GM19452 (cell line): ENCODE results near the gene SPEG.

Source experiments
- ATAC-seq: cut with Tn5 transposase; IDR thresholded peaks from one replicate; pipeline ENCODE4 v1.9.1; 2021; ENCODE audit not compliant: unreplicated experiment

SPEG gene

DNA sequence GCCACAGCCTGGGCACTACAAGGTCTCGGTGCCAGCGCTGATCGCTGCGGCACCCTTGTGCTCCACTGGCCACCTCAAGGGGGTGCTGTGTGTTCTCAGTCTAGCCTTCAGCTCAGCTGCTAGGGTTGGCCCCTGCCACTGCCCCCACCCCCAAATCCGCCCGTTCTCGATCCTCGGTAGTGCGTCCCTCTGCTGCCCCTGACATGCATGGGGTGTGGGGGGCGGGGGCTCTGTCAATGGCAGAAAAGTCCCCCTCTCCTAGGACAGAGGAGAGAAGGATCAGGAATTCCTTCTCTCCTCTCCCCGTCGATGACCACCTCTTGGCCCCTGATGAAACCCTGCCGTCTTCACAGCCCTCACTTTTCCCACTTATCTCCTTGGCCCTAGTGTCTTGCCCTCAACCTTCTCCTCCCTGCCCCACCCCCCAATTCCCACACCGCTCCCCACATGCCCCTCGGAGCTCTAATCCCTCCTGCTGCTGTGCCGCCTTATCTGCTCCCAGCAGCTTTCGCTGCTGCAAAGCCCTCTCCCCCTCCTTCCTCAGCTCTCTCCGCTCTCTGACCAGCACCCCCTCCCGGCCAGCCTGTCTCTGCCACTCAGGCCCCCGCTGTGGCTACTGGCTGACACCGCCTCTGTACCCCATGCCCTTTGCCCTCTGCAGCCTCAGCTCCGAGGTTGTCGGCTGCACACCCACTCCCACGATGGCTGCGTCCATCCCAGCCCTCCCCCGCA is 75.3 kb downstream of the SPEG start:
- ATAC-seq: peak; percentile 65

DNA sequence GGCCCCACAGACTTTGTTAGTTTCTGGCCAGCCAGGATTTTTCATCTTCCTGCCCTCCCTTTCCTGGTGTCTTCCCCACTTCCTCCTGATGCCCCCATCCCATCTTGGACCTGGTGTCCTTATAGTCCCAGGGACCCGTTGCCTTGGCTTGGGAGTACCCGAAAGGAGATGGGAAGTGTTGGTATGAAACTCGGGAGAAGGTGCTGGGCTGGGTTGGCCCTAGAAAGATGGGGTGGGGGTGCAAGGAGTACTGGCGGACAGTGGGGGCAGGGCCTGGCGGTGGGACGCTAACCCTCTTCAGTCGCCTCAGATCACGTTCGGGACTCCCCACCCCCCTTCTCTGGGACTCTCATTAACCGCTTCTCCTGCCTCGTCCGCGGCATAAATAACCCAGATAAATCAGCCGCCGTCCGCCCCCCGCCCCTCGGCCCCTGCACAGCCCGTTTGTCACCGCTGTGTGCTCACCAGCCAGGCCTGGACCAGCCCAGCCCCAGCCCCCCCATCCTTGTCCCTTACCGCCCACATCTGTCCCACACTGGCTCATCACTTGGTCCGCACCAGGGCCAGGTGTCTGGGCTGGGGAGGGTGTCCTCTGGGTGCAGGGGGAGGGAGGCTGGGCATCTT is 76.0 kb downstream of the SPEG start:
- ATAC-seq: no peak

DNA sequence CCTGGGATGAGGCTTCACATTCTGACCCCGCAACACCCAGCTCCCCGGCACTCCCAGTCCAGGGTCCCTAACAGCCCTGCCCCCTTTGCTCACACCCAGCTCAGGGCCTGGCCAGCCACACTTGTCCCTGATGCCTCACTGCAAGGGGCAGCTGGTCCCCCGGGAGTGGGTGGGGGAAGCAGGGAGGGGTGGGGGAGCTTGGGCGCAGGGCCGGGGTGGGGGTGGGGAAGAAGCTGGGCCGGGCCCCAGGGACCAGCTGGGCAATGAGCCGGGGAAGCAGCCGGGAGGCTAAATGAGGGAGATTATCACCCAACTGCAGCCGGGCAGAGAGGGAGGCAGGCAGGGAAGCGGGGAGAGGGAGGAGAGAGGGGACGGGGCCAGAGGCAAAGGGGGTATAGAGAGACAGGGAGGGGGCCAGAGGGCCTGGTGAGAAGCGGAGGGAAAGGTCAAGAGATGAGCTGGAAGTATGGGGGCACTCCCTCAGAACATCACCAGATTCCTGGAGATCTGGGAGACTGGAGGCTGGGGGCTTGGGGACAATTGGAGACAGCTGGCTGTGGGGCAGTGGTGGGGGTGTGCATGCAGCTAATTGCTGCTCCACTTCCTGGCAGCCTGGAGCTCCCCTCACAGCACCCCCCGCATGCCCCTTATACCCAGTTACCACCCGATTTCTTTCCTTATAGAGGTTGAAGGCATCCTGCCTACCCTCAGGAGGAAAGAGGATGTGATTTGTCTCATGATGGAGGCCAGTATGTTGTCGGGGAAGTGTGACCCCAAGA is 77.1 kb downstream of the SPEG start:
- no peak for ATAC-seq

DNA sequence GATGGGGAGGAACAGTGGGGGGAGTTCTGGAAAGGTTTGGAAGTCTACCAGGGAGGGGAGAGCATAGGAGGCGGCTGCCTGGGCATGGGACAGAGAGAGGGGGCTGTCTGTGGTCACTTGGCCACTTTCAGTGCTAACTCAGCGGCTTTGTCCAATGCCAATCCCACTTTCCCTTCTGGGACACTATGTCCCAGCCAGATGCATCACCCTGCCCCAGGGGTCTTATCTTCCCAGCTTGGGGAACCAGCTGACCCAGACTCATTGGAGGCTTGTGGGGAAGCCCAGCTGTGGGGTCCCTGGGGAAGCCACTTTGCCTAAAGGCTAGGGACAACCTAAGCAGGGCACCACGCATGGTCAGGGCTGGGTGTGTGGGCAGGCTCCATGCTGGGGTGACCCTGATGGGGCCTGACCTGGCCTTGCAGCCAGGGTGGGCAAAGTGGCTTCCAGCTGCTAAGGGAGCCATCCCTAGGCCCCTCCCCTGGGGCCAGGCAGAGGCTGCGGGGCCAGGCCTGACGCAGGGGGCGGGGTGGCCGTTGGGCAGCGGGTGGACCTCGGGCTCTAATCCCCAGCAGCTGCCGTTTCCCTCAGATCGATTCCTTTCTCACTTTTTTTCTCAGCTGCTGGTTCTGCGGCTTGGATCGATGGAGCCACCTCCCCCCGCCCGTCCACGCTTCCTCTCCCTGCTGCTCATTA is 78.0 kb downstream of the SPEG start:
- ATAC-seq: no peak

DNA sequence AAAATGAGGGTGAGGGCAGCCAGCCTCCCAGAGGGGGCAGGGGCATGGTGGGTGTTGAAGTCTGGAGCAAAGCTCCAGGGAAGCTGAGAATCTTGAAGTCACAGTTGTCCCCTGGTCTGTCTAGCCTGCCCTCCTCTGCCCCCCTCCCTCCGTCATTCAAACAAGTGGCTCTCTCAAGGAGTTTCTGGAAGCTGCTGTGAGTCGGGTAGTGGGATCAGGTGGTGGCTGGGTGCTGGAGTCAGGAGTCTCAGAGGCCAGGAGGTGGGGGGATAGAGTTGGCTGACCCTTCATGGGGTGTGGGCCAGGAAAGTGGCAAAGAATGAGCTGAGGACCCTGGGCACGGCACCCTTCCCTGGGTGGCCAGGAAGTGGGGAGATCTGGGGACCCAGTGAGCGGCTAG is 79.1 kb downstream of the SPEG start:
- no peak for ATAC-seq

DNA sequence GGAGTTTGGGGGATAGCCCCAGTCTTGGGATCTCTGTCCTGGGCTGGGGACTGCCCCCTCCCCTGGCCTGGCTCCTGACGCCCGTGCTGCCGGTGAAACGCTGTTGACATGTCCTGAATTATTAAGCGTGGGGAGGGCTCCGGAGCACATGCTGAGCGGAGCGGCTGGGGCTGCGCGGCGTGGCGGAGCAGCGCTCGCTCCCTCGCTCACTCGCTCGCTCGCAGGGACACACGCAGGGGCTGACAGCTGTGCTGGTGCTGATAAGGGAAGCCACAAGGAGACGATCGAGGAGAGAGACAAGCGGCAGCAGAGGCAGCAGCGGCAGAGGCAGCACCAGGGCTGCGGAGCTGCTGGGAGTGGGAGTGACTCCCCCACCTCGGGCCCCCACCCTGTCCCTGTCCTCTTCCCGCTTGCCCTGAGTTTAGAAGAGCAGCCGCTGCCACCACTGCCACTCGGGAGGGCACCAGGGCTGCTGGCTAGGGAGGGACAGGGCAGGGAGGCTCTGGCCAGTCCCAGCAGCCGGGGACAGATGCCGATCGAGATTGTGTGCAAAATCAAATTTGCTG is 79.6 kb downstream of the SPEG start, which contains the start of gene ASIC4:
Gene ASIC4, plus strand, starts transcription at position 287 of the 566 bp plus-strand sequence. Its CDS starts 243 bp downstream, at position 530.
- ATAC-seq: no peak

DNA sequence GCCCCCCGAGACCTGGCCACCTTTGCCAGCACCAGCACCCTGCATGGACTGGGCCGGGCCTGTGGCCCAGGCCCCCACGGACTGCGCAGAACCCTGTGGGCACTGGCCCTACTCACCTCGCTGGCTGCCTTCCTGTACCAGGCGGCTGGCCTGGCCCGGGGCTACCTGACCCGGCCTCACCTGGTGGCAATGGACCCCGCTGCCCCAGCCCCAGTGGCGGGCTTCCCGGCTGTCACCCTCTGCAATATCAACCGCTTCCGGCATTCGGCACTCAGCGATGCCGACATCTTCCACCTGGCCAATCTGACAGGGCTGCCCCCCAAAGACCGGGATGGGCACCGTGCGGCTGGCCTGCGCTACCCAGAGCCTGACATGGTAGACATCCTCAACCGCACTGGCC is 80.2 kb downstream of the SPEG start:
- ATAC-seq: no peak

DNA sequence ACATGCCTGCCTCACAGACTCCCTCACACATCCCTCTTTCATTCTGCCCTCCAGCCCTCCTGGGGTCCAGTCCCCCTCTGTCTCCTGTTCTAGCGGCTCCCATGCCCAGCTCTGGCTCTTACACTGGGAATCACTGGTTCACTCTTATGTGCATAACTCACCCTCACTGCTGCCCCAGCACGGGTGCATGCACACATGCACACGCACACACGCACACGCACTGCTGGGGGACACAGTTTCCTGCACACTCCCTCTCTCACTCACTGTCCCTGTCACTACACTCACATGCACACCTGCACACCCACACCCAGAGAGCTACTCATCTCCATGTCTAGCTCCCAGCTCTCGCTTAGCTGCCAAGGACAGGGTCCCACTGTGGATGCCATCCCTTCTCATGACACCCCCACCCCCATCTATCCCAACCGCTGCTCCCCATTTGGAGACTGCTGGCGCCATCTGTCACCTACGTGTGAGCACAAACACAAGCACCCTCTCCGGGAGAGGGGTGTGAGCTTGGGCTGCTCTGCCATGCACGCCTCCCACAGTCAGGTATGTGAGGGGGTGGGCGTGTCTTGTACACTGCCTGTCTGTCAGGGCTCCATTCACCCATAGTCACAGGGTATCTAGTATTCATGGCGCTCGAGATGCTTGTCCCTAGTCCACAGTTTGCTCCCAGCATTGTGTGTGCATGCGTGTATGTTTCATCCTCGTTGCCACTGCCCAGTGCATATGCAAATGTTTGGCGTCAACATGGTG is 81.4 kb downstream of the SPEG start:
- no peak for ATAC-seq

DNA sequence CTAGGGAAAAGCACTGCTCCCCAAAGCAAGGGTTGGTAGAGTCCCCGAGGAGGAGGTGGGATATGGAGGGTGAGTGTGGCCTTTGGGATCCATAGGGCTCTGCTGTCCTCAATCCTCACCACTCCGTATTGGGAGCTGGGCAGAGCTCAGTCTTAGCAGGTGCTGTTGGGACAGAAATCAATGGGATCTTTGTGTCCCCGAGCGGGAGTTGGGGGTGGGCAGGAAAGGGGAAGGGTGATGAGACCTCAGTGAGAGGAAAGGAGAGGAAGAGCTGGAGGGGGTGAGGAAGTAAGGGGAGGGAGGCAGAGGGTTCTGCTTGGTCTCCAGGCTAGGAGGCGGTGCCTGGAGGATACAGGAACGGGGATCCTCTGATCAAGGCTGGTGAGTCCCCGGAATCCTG is 82.2 kb downstream of the SPEG start:
- no peak for ATAC-seq

DNA sequence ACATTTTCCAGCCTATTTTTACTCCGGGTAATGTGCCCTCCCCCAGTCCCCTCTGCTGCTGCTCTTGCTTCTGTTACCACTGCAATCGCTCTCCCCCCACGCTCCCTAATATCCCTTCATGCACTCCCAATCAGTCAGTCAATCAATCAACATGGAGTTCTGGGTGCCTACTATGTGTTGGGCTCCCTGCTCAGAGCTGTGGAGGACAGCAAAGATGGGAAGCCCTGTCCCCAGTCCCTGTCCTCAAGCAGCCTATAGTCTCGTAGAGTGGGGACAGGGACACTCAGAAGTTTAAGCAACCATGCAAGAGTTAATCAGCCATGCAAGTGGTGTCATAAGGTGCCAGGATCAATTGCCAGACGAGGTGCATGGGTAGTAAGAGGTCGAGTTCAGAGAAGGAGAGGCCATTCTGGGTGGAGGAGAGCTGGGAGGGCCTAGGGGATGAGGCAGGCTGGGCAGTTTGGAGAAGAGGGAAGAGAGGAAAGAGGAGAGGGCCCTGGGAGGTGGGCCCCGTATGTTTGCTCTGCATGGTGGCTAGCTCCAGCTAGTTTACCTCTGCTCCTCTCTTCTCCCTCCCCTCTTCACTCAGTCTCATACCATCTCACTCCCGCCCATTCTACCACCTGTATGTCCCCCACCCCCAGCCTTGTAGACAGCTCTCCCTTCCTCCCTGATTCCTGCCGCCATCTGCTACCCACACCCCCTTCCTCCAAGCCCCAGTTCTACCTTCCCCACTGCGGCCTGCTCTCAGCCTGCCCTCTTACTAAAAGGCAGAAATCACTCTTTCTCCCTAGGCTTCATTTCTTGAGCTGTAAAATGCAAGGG is 83.5 kb downstream of the SPEG start:
- ATAC-seq: no peak

DNA sequence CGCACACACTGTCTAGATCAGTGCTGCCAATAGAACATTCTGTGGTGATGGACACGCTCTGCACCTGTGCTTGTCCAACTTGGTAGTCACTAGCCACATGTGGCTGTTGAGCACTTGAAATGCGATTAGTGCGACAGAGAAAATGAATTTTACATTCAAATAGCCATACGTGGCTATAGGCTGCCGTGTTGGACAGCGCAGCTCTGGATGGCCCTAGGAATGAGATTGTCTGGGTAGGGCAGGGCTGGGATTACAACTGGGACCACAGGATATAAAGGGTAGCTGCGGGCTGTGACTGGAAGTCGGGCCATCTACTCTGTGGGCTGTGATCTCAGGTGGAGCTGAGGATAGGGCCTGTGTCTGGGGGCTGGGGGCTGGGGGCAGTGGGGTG is 84.9 kb downstream of the SPEG start:
- no peak for ATAC-seq

DNA sequence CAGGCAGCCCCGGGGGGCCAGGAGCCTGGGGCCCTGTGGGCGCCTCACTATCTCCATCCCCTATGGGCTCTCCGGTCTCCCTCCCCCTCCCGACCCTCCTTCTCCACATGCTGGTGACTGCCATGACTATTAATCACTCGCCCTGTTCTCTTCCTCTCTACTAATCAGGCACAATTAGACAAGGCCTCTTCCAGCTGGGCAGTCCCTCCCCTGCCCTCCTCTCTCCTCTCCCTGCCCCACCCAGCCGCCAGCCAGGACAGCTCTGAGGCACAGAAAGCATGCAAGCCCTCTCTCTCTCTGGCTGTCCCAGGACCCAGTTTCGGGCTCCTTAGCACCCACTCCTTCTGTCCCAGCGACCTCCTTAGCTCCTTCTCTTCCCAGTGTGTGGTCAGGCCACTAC is 85.4 kb downstream of the SPEG start:
- no peak for ATAC-seq

DNA sequence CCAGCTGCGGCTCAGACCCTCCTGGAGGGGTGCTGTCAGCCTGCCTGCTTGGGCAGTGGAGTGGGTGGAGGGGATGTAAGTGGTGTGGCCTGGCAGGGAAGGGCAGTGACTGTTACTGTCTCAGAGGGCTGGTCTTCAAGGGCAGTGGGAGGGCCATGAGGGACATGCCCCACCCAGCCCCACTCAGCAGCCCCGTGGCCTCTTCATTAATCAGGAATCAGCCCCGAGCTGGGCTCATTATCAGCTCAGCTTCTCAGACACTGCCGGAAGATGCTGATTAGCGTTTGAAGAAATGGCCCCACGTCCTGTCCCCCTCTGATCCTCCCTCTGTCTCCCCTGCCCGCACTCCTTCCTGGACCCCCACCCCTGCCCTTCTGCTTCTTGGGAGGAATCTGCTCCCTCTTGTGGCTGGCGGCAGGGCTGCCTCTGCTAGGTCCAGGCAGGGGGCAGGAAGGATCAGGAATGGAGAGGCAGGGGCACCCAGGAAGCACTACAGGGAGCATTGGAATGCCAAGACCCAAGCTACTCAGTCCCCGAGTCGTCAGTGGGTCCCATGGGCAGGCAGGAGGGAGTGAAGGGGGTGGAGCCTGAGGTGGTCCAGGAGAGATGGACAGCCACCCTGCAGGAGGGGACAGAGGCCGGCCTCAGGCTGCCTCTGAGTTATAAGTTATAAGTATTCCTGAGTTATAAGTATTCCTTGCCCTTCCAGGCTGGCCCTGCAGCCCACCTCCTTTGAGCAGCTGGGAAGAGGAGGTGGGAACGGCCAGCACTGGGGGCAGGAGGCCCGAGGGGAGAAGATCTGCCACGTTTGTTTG is 86.6 kb downstream of the SPEG start:
- ATAC-seq: no peak

DNA sequence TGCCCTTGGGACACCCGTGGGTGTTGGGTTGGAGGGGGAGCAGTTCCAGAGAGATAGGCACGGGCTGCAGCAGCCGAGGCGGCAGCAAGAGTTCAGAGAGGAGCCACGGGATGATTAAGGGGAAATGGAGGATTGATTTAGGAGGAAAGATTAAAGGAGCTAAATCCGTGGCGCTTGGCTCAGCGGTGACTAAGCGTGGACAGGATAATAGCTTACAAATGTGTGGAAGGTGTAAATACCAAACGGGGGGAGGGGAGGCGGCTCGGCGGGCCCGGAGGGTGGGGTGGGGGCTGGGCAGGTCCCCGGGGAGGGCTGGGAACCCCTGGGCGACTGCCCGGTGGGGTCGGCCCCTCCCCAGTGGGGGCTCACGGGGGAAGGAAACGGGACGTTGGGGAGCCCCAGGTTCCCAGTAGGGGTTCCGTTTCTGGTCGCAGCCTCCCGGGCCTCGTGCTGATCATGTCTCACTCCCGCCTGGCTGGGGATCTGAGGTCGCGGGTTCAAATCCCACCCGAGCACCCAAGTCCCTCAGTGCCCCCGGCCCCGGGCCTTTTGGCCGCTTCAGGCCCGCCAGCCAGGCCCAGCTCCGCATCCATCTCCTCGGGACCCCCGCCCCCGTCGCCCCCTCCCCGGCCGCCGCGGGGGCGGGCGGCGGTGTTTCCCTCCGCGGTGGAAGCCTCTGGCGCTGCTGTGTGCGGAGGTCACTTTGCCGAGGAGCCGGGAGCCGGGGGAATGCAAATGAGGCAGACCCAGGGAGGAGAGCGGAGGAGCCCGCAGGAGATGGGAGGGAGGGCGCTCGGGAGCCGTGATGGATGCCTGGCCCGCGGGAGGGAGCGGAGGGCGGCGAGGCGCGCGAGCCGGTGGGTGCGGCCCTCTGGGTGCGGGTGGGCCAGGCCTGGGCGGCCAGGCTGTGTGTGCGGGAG is 87.7 kb downstream of the SPEG start:
- no peak for ATAC-seq

DNA sequence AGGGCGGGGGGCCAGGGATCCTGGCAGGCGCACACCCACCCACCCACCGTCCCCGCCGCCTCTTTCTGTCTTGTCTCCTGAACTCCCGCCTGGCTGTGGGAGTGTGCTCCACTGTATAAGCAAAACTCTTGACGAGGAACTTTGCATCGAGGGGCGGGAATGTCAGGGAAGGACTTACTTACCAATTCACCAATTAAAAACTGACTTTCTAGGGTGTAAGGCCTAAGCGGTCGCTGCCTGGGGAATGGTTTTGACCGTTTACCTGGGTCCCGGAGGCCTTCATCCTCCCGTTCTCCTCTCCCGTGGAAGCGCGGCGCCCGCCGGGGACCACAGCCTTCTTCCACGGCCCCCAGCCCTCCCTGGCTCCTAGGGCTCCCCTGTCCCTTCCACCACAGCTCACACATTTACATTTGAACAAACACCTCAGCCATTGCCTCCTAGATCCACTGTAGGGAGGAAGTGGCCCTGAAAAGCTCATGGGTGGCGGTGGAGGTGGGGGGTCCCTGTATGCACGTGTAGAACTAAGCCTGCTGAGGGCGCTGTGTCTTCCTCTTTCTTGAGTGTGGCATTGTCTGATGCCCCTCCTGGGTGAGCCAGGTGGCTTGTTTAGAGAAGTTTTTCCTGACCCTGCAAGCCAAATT is 88.5 kb downstream of the SPEG start:
- ATAC-seq: no peak

DNA sequence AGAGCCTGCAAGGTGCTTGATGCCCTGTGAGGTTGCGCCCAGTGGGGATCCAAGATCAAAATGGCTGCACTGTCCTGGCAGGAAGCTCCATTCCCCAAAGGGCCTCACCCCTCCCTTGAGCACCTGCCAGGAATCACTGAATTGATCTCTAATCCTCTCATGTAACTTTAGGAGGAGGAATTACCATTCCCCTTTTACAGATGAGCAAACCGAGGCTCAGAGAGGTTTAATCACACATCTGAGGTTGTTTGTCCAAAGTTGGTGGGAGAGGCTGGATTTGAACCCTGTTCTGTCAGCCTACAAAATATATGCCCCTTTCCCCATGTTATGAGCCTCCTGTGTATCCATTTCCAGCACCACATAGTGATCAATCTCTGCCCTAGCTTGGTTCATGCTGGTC is 90.2 kb downstream of the SPEG start:
- no peak for ATAC-seq

DNA sequence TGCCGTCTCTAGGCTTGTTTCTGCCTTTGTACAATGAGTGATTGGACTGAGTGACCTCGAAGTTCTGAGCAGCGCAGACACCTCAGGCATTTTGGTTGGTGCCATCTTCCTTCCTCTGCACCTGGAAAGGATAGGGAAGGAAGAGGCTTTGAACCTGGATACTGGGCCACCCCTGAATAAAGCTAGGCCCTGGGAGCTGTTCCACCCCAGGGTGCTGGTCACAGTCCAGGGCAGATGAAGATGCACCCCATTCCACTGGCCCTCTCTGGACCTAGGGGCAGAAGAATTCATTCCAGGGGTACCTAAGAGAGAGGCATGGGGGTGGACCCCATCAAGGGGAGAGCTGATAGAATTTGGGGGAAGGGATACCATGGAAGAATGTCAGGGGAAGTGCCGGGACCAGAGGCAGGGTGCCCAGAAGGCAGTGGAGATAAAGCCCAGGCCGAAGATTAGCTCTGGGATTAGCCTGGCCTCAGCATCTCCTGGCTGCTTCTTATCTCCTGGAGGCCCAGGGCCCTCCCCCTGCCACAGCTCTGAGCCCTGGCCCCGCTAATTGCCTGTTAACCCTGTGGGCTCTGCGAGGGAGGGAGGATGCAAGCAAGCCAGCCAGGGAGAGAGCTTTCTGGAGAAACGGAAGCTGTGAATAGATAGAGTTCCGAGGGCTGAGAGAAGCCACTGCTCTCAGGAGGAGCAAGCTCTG is 91.0 kb downstream of the SPEG start:
- no peak for ATAC-seq
